ENCODE data around the gene PCDHA1.

GRCh38 chr5:141001844-141002604 lies 216.1 kb downstream of the PCDHA1 start:
- no peak for TF ChIP-seq POLR2A (IDR thresholded peaks at IDR 0.05; ENCODE audit: low read depth, low read length)
- no peak for TF ChIP-seq CTCF (IDR thresholded peaks at IDR 0.05; ENCODE audit: extremely low read depth in 1 of 2, insufficient read depth in 1 of 2, low read depth in 1 of 2, low read length in 2 of 2)
- no peak for TF ChIP-seq EZH2 (IDR thresholded peaks at IDR 0.05; ENCODE audit: borderline replicate concordance, low read depth, low read length, severe bottlenecking)
- TF ChIP-seq POLR2AphosphoS5 (IDR thresholded peaks at IDR 0.05; ENCODE audit: insufficient read depth, low read depth, low read length) = no peak
- no peak for TF ChIP-seq MAX (IDR thresholded peaks at IDR 0.05; ENCODE audit: insufficient read depth, insufficient read length)
- no peak for TF ChIP-seq FOS (IDR thresholded peaks at IDR 0.05; ENCODE audit: borderline replicate concordance, insufficient read depth, low read length)
- TF ChIP-seq GATA2 (IDR thresholded peaks at IDR 0.05; ENCODE audit: insufficient read depth, insufficient read length, low read depth, low read length) = no peak
- no peak for TF ChIP-seq JUN (IDR thresholded peaks at IDR 0.05; ENCODE audit: borderline replicate concordance, insufficient read depth, insufficient read length, low read depth)
- no peak for TF ChIP-seq MYC (IDR thresholded peaks at IDR 0.05; ENCODE audit: low read depth, low read length)
